OCI-M1 (cell line): Measurements from ENCODE around the gene OTUB1.
A peak's percentile ranks its signal among the peaks of the same experiment; 100 is the strongest.

ENCODE experiments used
- DNase-seq: peaks from one replicate; lab custom pipeline; 2025; lab: John Stamatoyannopoulos, UW

OTUB1 gene

GRCh38 chr11:64007160-64007628 is 21.0 kb downstream of the OTUB1 start:
- DNase-seq = peak; percentile 60

- DNase-seq = peak; percentile 97
Observed at GRCh38 chr11:64007629-64008282, 21.5 kb downstream of the OTUB1 start.

GRCh38 chr11:64008283-64008913 is 22.2 kb downstream of the OTUB1 start:
- DNase-seq = no peak

GRCh38 chr11:64008914-64009633 is 22.8 kb downstream of the OTUB1 start:
- no peak for DNase-seq

- no peak for DNase-seq
Observed at GRCh38 chr11:64009710-64010109, 23.5 kb downstream of the OTUB1 start.

- DNase-seq = no peak
Observed at GRCh38 chr11:64010783-64011182, 24.5 kb downstream of the OTUB1 start.

- DNase-seq = no peak
Observed at GRCh38 chr11:64011371-64011770, 25.1 kb downstream of the OTUB1 start.

GRCh38 chr11:64013141-64013896 is 27.1 kb downstream of the OTUB1 start:
- DNase-seq = no peak

GRCh38 chr11:64014356-64014755 is 28.1 kb downstream of the OTUB1 start:
- no peak for DNase-seq

GRCh38 chr11:64015510-64015909 is 29.3 kb downstream of the OTUB1 start:
- DNase-seq = no peak

- no peak for DNase-seq
Observed at GRCh38 chr11:64015935-64016845, 30.0 kb downstream of the OTUB1 start.

GRCh38 chr11:64017945-64018224 is 31.6 kb downstream of the OTUB1 start:
- DNase-seq = no peak

GRCh38 chr11:64018310-64018709 is 32.1 kb downstream of the OTUB1 start:
- DNase-seq = no peak

- DNase-seq = no peak
Observed at GRCh38 chr11:64019106-64020037, 33.1 kb downstream of the OTUB1 start.

GRCh38 chr11:64020976-64021756 is 34.9 kb downstream of the OTUB1 start:
- no peak for DNase-seq

- DNase-seq = no peak
Observed at GRCh38 chr11:64021757-64022093, 35.5 kb downstream of the OTUB1 start.

- DNase-seq = no peak
Observed at GRCh38 chr11:64022125-64022784, 36.0 kb downstream of the OTUB1 start.

GRCh38 chr11:64023712-64024710 is 37.8 kb downstream of the OTUB1 start:
- no peak for DNase-seq
